ENCODE measurements around the gene GDAP2.
"Not testable (repeated sequence)": the region's sequence is repeated elsewhere in the genome, so short reads cannot be mapped to it uniquely, and the experiment has no call there.

Gene GDAP2

GRCh38 chr1:117929343-117930172 lies at the start of gene GDAP2, which contains the start of gene WDR3:
Gene GDAP2, minus strand, starts transcription at chr1:117929621. Its CDS starts 9,264 bp downstream, at chr1:117920357.
Gene WDR3, plus strand, starts transcription at chr1:117929739. Its CDS starts 3,581 bp downstream, at chr1:117933320.
- intact Hi-C loops (cut with DNase I), result no loop called here
- peak; percentile 94 to 99 (median 98) for DNase-seq

GRCh38 chr1:117976381-117976780 lies 47.0 kb upstream of the GDAP2 start:
- DNase-seq, result no peak
- intact Hi-C loops (cut with DNase I), result no loop called here

- DNase-seq, result no peak
- intact Hi-C loops (cut with DNase I), result no loop called here
These were observed 42.4 kb upstream of the GDAP2 start for GRCh38 chr1:117971777-117972176.

GRCh38 chr1:117970252-117970651 lies 40.8 kb upstream of the GDAP2 start:
- DNase-seq, result peak in 2 of 42 donors; percentile 2 to 3
- intact Hi-C loops (cut with DNase I), result no loop called here

- intact Hi-C loops (cut with DNase I), result no loop called here
- DNase-seq, result no peak
These were observed 38.5 kb upstream of the GDAP2 start for GRCh38 chr1:117967881-117968280.

- DNase-seq, result no peak
- intact Hi-C loops (cut with DNase I), result no loop called here
These were observed 38.1 kb upstream of the GDAP2 start for GRCh38 chr1:117967477-117967876.

- DNase-seq, result no peak
- intact Hi-C loops (cut with DNase I), result no loop called here
These were observed 35.0 kb upstream of the GDAP2 start for GRCh38 chr1:117964290-117965038.

GRCh38 chr1:117959364-117959763 lies 29.9 kb upstream of the GDAP2 start:
- intact Hi-C loops (cut with DNase I), result no loop called here
- no peak for DNase-seq

- intact Hi-C loops (cut with DNase I), result no loop called here
- no peak for DNase-seq
These were observed 23.0 kb upstream of the GDAP2 start for GRCh38 chr1:117952386-117952785.

GRCh38 chr1:117942293-117942692 lies 12.9 kb upstream of the GDAP2 start:
- DNase-seq, result no peak
- intact Hi-C loops (cut with DNase I), result no loop called here

- intact Hi-C loops (cut with DNase I), result no loop called here
- no peak for DNase-seq
These were observed 4.3 kb upstream of the GDAP2 start for GRCh38 chr1:117933769-117934168.

- DNase-seq, result no peak
These were observed 3.2 kb upstream of the GDAP2 start for GRCh38 chr1:117932576-117932975.

GRCh38 chr1:117930484-117930883 lies 1.1 kb upstream of the GDAP2 start:
- intact Hi-C loops (cut with DNase I), result no loop called here
- peak in 1 of 42 donors; percentile 5 for DNase-seq

More at GRCh38 chr1:117932576-117932975, 3.2 kb upstream of the GDAP2 start:
- intact Hi-C loops (cut with DNase I), result no loop called here

GRCh38 chr1:117930173-117930447 lies 689 bp upstream of the GDAP2 start:
- DNase-seq, result peak in 1 of 42 donors; percentile 21
- intact Hi-C loops (cut with DNase I), result no loop called here

- intact Hi-C loops (cut with DNase I), result no loop called here
- DNase-seq, result peak in 37 of 42 donors; percentile 3 to 64 (median 37)
These were observed 509 bp downstream of the GDAP2 start for GRCh38 chr1:117928881-117929342.

GRCh38 chr1:117925981-117926380 lies 3.4 kb downstream of the GDAP2 start:
- no peak for DNase-seq
- intact Hi-C loops (cut with DNase I), result no loop called here

- intact Hi-C loops (cut with DNase I); DNase-seq: not testable (repeated sequence)
These were observed 6.7 kb downstream of the GDAP2 start for GRCh38 chr1:117922717-117923116.

- DNase-seq, result no peak
- intact Hi-C loops (cut with DNase I), result no loop called here
These were observed 7.4 kb downstream of the GDAP2 start for GRCh38 chr1:117921991-117922390.

GRCh38 chr1:117919376-117919775 lies 10.0 kb downstream of the GDAP2 start:
- DNase-seq, result no peak
- intact Hi-C loops (cut with DNase I), result no loop called here

GRCh38 chr1:117911051-117911450 lies 18.4 kb downstream of the GDAP2 start:
- intact Hi-C loops (cut with DNase I), result no loop called here
- no peak for DNase-seq

All from head of caudate nucleus (tissue), 42 donors.